ENCODE results near the gene EXOC6B.

Gene EXOC6B

GRCh38 chr2:72843301-72843700 is 17.5 kb upstream of the EXOC6B start:
- DNase-seq (ENCODE audit: insufficient read length, low spot score) (no peak), FAIRE-seq (no peak)
- no peak for TF ChIP-seq POLR2A (IDR thresholded peaks at IDR 0.05; ENCODE audit: low read depth, low read length)

GRCh38 chr2:72841462-72842125 is 15.8 kb upstream of the EXOC6B start:
- DNase-seq (ENCODE audit: insufficient read length, low spot score) = no peak
- no peak for FAIRE-seq
- no peak for TF ChIP-seq POLR2A (IDR thresholded peaks at IDR 0.05; ENCODE audit: low read depth, low read length)

GRCh38 chr2:72840066-72840465 is 14.2 kb upstream of the EXOC6B start:
- DNase-seq (ENCODE audit: insufficient read length, low spot score) = no peak
- no peak for TF ChIP-seq POLR2A (IDR thresholded peaks at IDR 0.05; ENCODE audit: low read depth, low read length)
- FAIRE-seq = no peak

- TF ChIP-seq POLR2A (IDR thresholded peaks at IDR 0.05; ENCODE audit: low read depth, low read length) = no peak
- FAIRE-seq (no peak), DNase-seq (ENCODE audit: insufficient read length, low spot score) (no peak)
These were observed 11.3 kb upstream of the EXOC6B start for GRCh38 chr2:72837171-72837570.

- no peak for DNase-seq (ENCODE audit: insufficient read length, low spot score)
- TF ChIP-seq POLR2A (IDR thresholded peaks at IDR 0.05; ENCODE audit: low read depth, low read length) = no peak
- no peak for FAIRE-seq
These were observed 9.6 kb upstream of the EXOC6B start for GRCh38 chr2:72835403-72835802.

- DNase-seq (ENCODE audit: insufficient read length, low spot score) = no peak
- TF ChIP-seq POLR2A (IDR thresholded peaks at IDR 0.05; ENCODE audit: low read depth, low read length) = no peak
These were observed 8.8 kb upstream of the EXOC6B start for GRCh38 chr2:72834596-72834995.

GRCh38 chr2:72833084-72833714 is 7.4 kb upstream of the EXOC6B start:
- DNase-seq (ENCODE audit: insufficient read length, low spot score) = no peak
- no peak for TF ChIP-seq POLR2A (IDR thresholded peaks at IDR 0.05; ENCODE audit: low read depth, low read length)
- FAIRE-seq = no peak

More at GRCh38 chr2:72834596-72834995, 8.8 kb upstream of the EXOC6B start:
- no peak for FAIRE-seq

GRCh38 chr2:72830273-72830672 is 4.4 kb upstream of the EXOC6B start:
- DNase-seq (ENCODE audit: insufficient read length, low spot score) (no peak), FAIRE-seq (no peak)
- TF ChIP-seq POLR2A (IDR thresholded peaks at IDR 0.05; ENCODE audit: low read depth, low read length) = no peak

GRCh38 chr2:72828840-72829507 is 3.1 kb upstream of the EXOC6B start:
- TF ChIP-seq POLR2A (IDR thresholded peaks at IDR 0.05; ENCODE audit: low read depth, low read length) = no peak
- FAIRE-seq = no peak
- DNase-seq (ENCODE audit: insufficient read length, low spot score) = no peak

- DNase-seq (ENCODE audit: insufficient read length, low spot score) = peak; percentile 12
- FAIRE-seq = no peak
- no peak for TF ChIP-seq POLR2A (IDR thresholded peaks at IDR 0.05; ENCODE audit: low read depth, low read length)
These were observed 2.3 kb upstream of the EXOC6B start for GRCh38 chr2:72827966-72828646.

- DNase-seq (ENCODE audit: insufficient read length, low spot score) (no peak), FAIRE-seq (no peak)
- TF ChIP-seq POLR2A (IDR thresholded peaks at IDR 0.05; ENCODE audit: low read depth, low read length) = no peak
These were observed 1.7 kb upstream of the EXOC6B start for GRCh38 chr2:72827487-72827886.

GRCh38 chr2:72826156-72826477 is 284 bp upstream of the EXOC6B start:
- DNase-seq (ENCODE audit: insufficient read length, low spot score) (no peak), FAIRE-seq (no peak)
- TF ChIP-seq POLR2A (IDR thresholded peaks at IDR 0.05; ENCODE audit: low read depth, low read length) = no peak

- DNase-seq (ENCODE audit: insufficient read length, low spot score) (peak; percentile 49), FAIRE-seq (peak; percentile 86)
- no peak for TF ChIP-seq POLR2A (IDR thresholded peaks at IDR 0.05; ENCODE audit: low read depth, low read length)
These were observed 1.5 kb downstream of the EXOC6B start for GRCh38 chr2:72824224-72824842.

GRCh38 chr2:72822794-72823193 is 3.0 kb downstream of the EXOC6B start:
- FAIRE-seq = no peak
- DNase-seq (ENCODE audit: insufficient read length, low spot score) = no peak
- no peak for TF ChIP-seq POLR2A (IDR thresholded peaks at IDR 0.05; ENCODE audit: low read depth, low read length)
